Mammary epithelial cell (primary cell): ENCODE measurements around the gene AGAP1.

ENCODE experiments used
- EZH2 ChIP-seq: IDR thresholded peaks from 2 replicates; pipeline ENCODE4 v1.6.1; 2012; ENCODE audit warnings: low read length, inconsistent platforms, borderline replicate concordance
- TF ChIP-seq, protein P1 (sequence below), 2 donors: IDR thresholded peaks in 1 of 2; conservative IDR thresholded peaks in 1 of 2; 2 replicates each; pipeline ENCODE4 v1.5.1; 2011 to 2012; ENCODE audit warnings: inconsistent platforms in 2 of 2, low read length in 2 of 2, mild to moderate bottlenecking in 2 of 2, control low read depth in 1 of 2, low read depth in 1 of 2; ENCODE audit not compliant: insufficient read depth in 1 of 2; ENCODE audit errors: extremely low read depth in 1 of 2

DNA sequence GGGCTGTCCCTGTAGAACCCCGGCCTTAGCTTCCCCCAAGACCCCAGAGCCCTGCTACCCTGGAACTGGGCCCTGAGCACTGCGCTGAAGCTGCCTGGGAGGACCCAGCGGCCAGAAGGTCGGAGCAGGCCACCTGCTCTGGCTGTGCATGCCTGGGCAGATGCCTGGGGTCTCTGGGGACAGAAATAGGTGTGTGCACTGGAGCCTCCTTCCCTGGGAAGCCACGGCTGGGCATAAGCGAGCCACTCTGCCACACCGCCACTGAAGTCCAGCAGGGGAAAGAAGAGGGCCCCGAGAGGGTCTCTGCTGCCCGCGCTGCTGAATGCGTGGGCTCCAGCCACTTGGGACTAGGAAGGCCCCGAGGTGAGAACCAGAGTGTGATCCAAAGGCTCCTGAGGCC is 667.7 kb downstream of the AGAP1 start:
- TF ChIP-seq, protein P1, sequence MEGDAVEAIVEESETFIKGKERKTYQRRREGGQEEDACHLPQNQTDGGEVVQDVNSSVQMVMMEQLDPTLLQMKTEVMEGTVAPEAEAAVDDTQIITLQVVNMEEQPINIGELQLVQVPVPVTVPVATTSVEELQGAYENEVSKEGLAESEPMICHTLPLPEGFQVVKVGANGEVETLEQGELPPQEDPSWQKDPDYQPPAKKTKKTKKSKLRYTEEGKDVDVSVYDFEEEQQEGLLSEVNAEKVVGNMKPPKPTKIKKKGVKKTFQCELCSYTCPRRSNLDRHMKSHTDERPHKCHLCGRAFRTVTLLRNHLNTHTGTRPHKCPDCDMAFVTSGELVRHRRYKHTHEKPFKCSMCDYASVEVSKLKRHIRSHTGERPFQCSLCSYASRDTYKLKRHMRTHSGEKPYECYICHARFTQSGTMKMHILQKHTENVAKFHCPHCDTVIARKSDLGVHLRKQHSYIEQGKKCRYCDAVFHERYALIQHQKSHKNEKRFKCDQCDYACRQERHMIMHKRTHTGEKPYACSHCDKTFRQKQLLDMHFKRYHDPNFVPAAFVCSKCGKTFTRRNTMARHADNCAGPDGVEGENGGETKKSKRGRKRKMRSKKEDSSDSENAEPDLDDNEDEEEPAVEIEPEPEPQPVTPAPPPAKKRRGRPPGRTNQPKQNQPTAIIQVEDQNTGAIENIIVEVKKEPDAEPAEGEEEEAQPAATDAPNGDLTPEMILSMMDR (conservative IDR thresholded peaks at IDR 0.05 in 1 of 2, IDR thresholded peaks at IDR 0.05 in 1 of 2; ENCODE audit: extremely low read depth in 1 of 2, insufficient read depth in 1 of 2, low read depth in 1 of 2, low read length in 2 of 2), result no peak
- TF ChIP-seq EZH2, result no peak
